ENCODE measurements around the gene CHMP6.

Gene CHMP6

GRCh38 chr17:81032641-81033480, 41.2 kb downstream of the CHMP6 start:
- peak overlapping the region; percentile 97 for H3K27ac ChIP-seq
- no peak for TF ChIP-seq CTCF (conservative IDR thresholded peaks at IDR 0.05)
- TF ChIP-seq ZFX (IDR thresholded peaks at IDR 0.05), result no peak

- peak overlapping the region; percentile 97 for H3K27ac ChIP-seq
- TF ChIP-seq CTCF (conservative IDR thresholded peaks at IDR 0.05) (no peak), ZFX (IDR thresholded peaks at IDR 0.05) (no peak)
These were observed 42.0 kb downstream of the CHMP6 start for GRCh38 chr17:81033535-81034167.

GRCh38 chr17:81034168-81034777, 42.6 kb downstream of the CHMP6 start:
- H3K27ac ChIP-seq, result peak overlapping the region; percentile 97
- no peak for TF ChIP-seq CTCF (conservative IDR thresholded peaks at IDR 0.05)
- TF ChIP-seq ZFX (IDR thresholded peaks at IDR 0.05), result peak; percentile 45; the same call in 1 of the 2 replicates

GRCh38 chr17:81034779-81035520, 43.3 kb downstream of the CHMP6 start, which contains the start of gene BAIAP2:
Gene BAIAP2, plus strand, starts transcription at chr17:81035151. Its CDS starts 104 bp downstream, at chr17:81035255.
- TF ChIP-seq ZFX (IDR thresholded peaks at IDR 0.05) (no peak), CTCF (conservative IDR thresholded peaks at IDR 0.05) (no peak)
- H3K27ac ChIP-seq, result peak within 1 kb of the TSS; percentile 97

DNA sequence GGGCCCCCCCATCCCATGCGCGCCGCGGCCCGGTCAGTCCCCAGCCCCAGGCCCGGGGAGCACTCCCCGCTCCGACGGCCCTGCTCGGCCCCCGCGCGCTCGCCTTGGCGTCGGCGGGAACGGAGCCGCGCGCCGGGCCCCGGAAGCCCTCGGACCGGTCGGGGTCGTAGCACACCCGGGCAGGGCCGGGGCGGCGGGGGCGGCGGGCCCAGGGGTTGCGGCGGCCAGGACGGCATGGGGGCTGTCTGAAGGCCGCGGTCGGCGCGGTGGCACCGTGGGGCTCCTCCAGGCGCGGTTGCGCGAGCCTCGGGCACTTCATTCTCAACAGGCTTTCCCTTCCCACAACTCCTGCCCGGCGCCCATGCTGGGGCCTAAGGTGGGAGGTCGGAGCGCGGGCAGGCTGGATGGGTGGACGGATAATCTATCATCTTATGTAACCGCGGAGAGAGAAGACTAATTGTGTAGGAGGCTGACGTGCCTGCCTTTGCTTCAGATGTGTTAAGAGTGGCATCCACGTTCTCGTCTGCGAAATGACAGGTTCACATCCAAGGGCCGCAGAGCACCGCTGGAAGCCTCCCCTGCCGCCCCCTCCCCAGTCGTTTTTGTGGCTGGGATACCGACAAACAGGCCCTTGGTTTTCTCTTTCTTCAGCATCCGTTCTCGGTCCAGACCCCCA, 44.0 kb downstream of the CHMP6 start:
- TF ChIP-seq CTCF (conservative IDR thresholded peaks at IDR 0.05) (no peak), ZFX (IDR thresholded peaks at IDR 0.05) (peak; percentile 83; the same call in 1 of the 2 replicates)
- peak overlapping the region; percentile 97 for H3K27ac ChIP-seq

DNA sequence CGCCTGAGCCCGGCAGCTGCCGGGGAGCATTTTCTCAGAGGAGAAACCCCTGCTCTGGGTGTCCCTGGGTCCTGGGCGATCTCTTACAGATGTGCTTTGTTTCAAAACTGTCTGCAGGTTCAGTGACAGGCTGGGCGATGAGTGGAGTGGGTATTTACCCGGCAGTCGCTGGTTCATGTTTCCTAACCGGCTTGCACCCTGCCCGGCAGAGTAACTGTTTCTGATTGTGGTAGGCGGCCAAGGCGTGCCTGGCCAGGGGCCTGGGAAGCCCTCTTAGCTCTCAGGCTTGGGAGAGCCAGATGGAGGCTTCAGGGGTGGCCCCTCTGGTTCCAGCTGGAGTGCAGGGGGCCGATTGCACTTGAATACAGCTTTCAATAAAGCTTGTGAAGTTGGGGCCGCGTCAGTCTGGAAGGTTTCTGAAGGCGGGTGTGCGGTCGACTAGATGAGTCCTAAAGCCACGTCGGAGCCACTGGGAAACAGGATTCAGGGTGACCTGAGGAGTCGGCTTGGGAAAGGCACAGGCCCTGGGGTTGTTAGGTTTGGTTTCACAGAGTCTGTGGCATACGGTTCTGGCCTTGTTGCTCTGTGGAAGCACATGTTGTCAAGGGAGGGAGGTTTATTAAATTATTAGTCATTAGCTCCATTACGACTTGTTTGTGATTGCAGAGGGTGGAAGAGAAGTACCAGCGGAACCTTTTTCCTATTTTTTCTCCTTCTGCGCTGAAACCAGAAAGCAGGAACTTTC, 44.7 kb downstream of the CHMP6 start:
- TF ChIP-seq ZFX (IDR thresholded peaks at IDR 0.05) (no peak), CTCF (conservative IDR thresholded peaks at IDR 0.05) (no peak)
- H3K27ac ChIP-seq, result peak overlapping the region; percentile 97
